ENCODE measurements around the gene RPS3.

GRCh38 chr11:75434051-75434450 is 34.7 kb downstream of the RPS3 start:
- TF ChIP-seq POLR2A (IDR thresholded peaks at IDR 0.05) (no peak), POLR2AphosphoS5 (IDR thresholded peaks at IDR 0.05) (no peak)
- TF ChIP-seq, protein P1, sequence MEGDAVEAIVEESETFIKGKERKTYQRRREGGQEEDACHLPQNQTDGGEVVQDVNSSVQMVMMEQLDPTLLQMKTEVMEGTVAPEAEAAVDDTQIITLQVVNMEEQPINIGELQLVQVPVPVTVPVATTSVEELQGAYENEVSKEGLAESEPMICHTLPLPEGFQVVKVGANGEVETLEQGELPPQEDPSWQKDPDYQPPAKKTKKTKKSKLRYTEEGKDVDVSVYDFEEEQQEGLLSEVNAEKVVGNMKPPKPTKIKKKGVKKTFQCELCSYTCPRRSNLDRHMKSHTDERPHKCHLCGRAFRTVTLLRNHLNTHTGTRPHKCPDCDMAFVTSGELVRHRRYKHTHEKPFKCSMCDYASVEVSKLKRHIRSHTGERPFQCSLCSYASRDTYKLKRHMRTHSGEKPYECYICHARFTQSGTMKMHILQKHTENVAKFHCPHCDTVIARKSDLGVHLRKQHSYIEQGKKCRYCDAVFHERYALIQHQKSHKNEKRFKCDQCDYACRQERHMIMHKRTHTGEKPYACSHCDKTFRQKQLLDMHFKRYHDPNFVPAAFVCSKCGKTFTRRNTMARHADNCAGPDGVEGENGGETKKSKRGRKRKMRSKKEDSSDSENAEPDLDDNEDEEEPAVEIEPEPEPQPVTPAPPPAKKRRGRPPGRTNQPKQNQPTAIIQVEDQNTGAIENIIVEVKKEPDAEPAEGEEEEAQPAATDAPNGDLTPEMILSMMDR (IDR thresholded peaks at IDR 0.05), result no peak

All from breast epithelium (tissue), 3 donors.